K562 (cell line): ENCODE data around the gene KRT81. TPM values are rescaled to one million over a fixed set of nuclear protein-coding genes. Genes with fewer than 3 reads are reported as not detected.

Source experiments
- ATAC-seq: fragments of 200-7000 bp; cut with Tn5 transposase; 3 replicates; pipeline ENCODE4 v1.9.1; 2020; ENCODE audit warnings: moderate library complexity
- BruUV-seq: library from RNA; stranded (reverse); fragments of 400-500 nt; replicated peaks from 2 replicates; lab custom pipeline; 2021; lab: Mats Ljungman, UMichigan
- CTCF ChIA-PET: fragments of 300-600 bp; formaldehyde crosslinking; extraction: SDS; loops from one replicate; lab custom pipeline; 2021; ENCODE audit warnings: low intra/inter-chr PET ratio; lab: Yijun Ruan, JAX
- POLR2A ChIA-PET: fragments of 300-600, 350-650 bp; sonication (Branson Sonifier 250); formaldehyde crosslinking; extraction: SDS; loops from one replicate; lab custom pipeline; 2021; ENCODE audit warnings: antibody characterized with exemption, inconsistent platforms; lab: Yijun Ruan, JAX
- DNase-seq, 4 experiments: peaks; one replicate each; pipeline versions ENCODE4 v3.0.0 to v3.0.0-alpha.2; 2011 to 2018; ENCODE audit warnings: low spot score in 3 of 4, mixed read lengths in 3 of 4; ENCODE audit errors: extremely low read depth in 1 of 4
- FAIRE-seq: peaks from 2 replicates; lab custom pipeline; 2011; peaks lifted over from hg19 to GRCh38; lab: Jason Lieb, UNC
- H2AFZ ChIP-seq: 2 replicates; pipeline ENCODE4 v1.6.0; 2011; ENCODE audit warnings: low read depth, low read length, control low read depth, inconsistent platforms
- H3K27ac ChIP-seq: fragments of 200-600 bp; 3 replicates; pipeline ENCODE4 v1.8.0; 2011; ENCODE audit warnings: low read depth, mild to moderate bottlenecking, control low read depth, inconsistent platforms, low read length, moderate library complexity, mixed read lengths; ENCODE audit errors: extremely low read depth
- H3K27me3 ChIP-seq, 2 experiments: fragments of 300-600 bp in 1 of 2; 2 replicates in 1 of 2; 3 replicates in 1 of 2; pipeline versions ENCODE4 v1.6.0 to v1.8.0; 2011; ENCODE audit warnings: inconsistent platforms in 2 of 2, low read length in 2 of 2, mild to moderate bottlenecking in 1 of 2, mixed read lengths in 1 of 2, moderate library complexity in 1 of 2; ENCODE audit not compliant: control insufficient read depth in 2 of 2, insufficient read depth in 2 of 2
- H3K36me3 ChIP-seq: fragments of 300-600 bp; 3 replicates; pipeline ENCODE4 v1.8.0; 2011; ENCODE audit warnings: mild to moderate bottlenecking, low read length, inconsistent platforms; ENCODE audit not compliant: control insufficient read depth, insufficient read depth
- H3K4me1 ChIP-seq, 2 experiments: fragments of 200-600 bp in 1 of 2; replicated peaks in 1 of 2; 2 replicates in 1 of 2; 3 replicates in 1 of 2; pipeline versions ENCODE4 v1.5.1 to v1.8.0; 2011; ENCODE audit warnings: inconsistent platforms in 2 of 2, low read length in 2 of 2, mild to moderate bottlenecking in 1 of 2, mixed read lengths in 1 of 2, moderate library complexity in 1 of 2; ENCODE audit not compliant: control insufficient read depth in 2 of 2, insufficient read depth in 2 of 2
- H3K4me2 ChIP-seq: 2 replicates; pipeline ENCODE4 v1.6.1; 2011; ENCODE audit warnings: low read length, control low read depth, inconsistent platforms, mixed read lengths; ENCODE audit not compliant: insufficient read depth
- H3K4me3 ChIP-seq: fragments of 200-600 bp; sonication (generic), shearing (Covaris generic); 2 replicates; pipeline ENCODE4 v1.5.1; 2016; ENCODE audit warnings: control low read depth, inconsistent platforms
- H3K79me2 ChIP-seq: fragments of 200-600 bp; 3 replicates; pipeline ENCODE4 v1.8.0; 2011; ENCODE audit warnings: low read length, inconsistent platforms; ENCODE audit not compliant: control insufficient read depth, insufficient read depth
- H3K9ac ChIP-seq, 2 experiments: 2 replicates each; pipeline versions ENCODE4 v1.6.0 to v1.6.1; 2011; ENCODE audit warnings: low read depth in 2 of 2, low read length in 2 of 2, control low read depth in 1 of 2, inconsistent platforms in 1 of 2, mild to moderate bottlenecking in 1 of 2, mixed read lengths in 1 of 2; ENCODE audit not compliant: insufficient read depth in 1 of 2
- H3K9me1 ChIP-seq: one replicate; pipeline ENCODE4 v1.6.0; 2011; ENCODE audit warnings: inconsistent platforms, mild to moderate bottlenecking, low read length, moderate library complexity; ENCODE audit not compliant: control insufficient read depth, insufficient read depth
- H3K9me3 ChIP-seq: replicated peaks from 2 replicates; pipeline ENCODE4 v1.5.1; 2011; ENCODE audit warnings: low read depth, low read length, inconsistent platforms; ENCODE audit not compliant: control insufficient read depth, insufficient read depth
- H4K20me1 ChIP-seq: replicated peaks from 2 replicates; pipeline ENCODE4 v1.6.1; 2011; ENCODE audit warnings: low read length, inconsistent platforms, mixed read lengths; ENCODE audit not compliant: control insufficient read depth, insufficient read depth
- COPS2 ChIP-seq: fragments of 450-650 bp; conservative IDR thresholded peaks from 2 replicates; pipeline ENCODE4 v1.6.1; 2016; ENCODE audit warnings: mild to moderate bottlenecking, moderate library complexity
- DMBX1 ChIP-seq: fragments of 250-450 bp; sonication (Bioruptor Pico); IDR thresholded peaks from 2 replicates; pipeline ENCODE4 v1.8.0; 2022; ENCODE audit warnings: inconsistent platforms, mild to moderate bottlenecking, moderate library complexity, borderline replicate concordance
- ELF2 ChIP-seq: fragments of 250-450 bp; sonication (Bioruptor Pico); IDR thresholded peaks from 2 replicates; pipeline ENCODE4 v1.5.0; 2021; ENCODE audit warnings: mild to moderate bottlenecking
- GABPB2 ChIP-seq: fragments of 250-450 bp; sonication (Bioruptor Pico); conservative IDR thresholded peaks from 2 replicates; pipeline ENCODE4 v1.5.1; 2021; ENCODE audit warnings: mild to moderate bottlenecking
- KDM2B ChIP-seq: fragments of 250-450 bp; sonication (Bioruptor Pico); IDR thresholded peaks from 2 replicates; pipeline ENCODE4 v1.8.0; 2021; ENCODE audit warnings: mild to moderate bottlenecking, moderate library complexity
- NCOA6 ChIP-seq: fragments of 450-650 bp; IDR thresholded peaks from 2 replicates; pipeline ENCODE4 v1.6.1; 2017; ENCODE audit warnings: mild to moderate bottlenecking
- NFYB ChIP-seq: IDR thresholded peaks from 2 replicates; pipeline ENCODE4 v1.6.1; 2011; ENCODE audit warnings: mild to moderate bottlenecking, moderate library complexity; ENCODE audit not compliant: insufficient read length; ENCODE audit errors: extremely low read depth
- NRF1 ChIP-seq, 2 experiments: fragments of 450-650 bp; IDR thresholded peaks in 1 of 2; conservative IDR thresholded peaks in 1 of 2; 2 replicates each; pipeline ENCODE4 v1.6.1; 2014; ENCODE audit warnings: mild to moderate bottlenecking in 2 of 2
- RFX7 ChIP-seq: fragments of 250-450 bp; sonication (Bioruptor Pico); IDR thresholded peaks from 2 replicates; pipeline ENCODE4 v1.5.1; 2021; ENCODE audit warnings: mild to moderate bottlenecking
- SOX6 ChIP-seq: fragments of 450-650 bp; IDR thresholded peaks from 2 replicates; pipeline ENCODE4 v1.6.1; 2014; ENCODE audit warnings: mild to moderate bottlenecking
- TAF15 ChIP-seq: fragments of 200-400 bp; formaldehyde crosslinking; IDR thresholded peaks from 2 replicates; pipeline ENCODE4 v1.6.1; 2017; ENCODE audit warnings: mild to moderate bottlenecking, low read depth, low read length, moderate library complexity
- XRCC3 ChIP-seq: fragments of 450-650 bp; IDR thresholded peaks from 2 replicates; pipeline ENCODE4 v1.6.1; 2017; ENCODE audit warnings: mild to moderate bottlenecking, moderate library complexity
- ZBTB12 ChIP-seq: fragments of 250-450 bp; sonication (Bioruptor Pico); IDR thresholded peaks from 2 replicates; pipeline ENCODE4 v1.4.0; 2020
- ZFPM2 ChIP-seq: fragments of 250-450 bp; sonication (Bioruptor Pico); IDR thresholded peaks from 2 replicates; pipeline ENCODE4 v1.5.1; 2022; ENCODE audit warnings: mild to moderate bottlenecking
- ZNF282 ChIP-seq: sonication (generic); formaldehyde crosslinking; IDR thresholded peaks from 2 replicates; pipeline ENCODE4 v1.8.1; 2023; ENCODE audit warnings: missing genetic modification reagents
- WGBS: fragments of 100-300 bp; shearing (Covaris generic); methylation state at CpG from one replicate; pipeline ENCODE4 v1.1.6; 2016; ENCODE audit warnings: low coverage, mixed read lengths; ENCODE audit not compliant: insufficient coverage; ENCODE audit errors: missing lambda C conversion rate; 5-methylcytosine and 5-hydroxymethylcytosine counted together
- in situ Hi-C: fragments of 300-500 bp; cut with MboI; formaldehyde crosslinking; loops from 4 replicates; pipeline ENCODE4 v1.15.0; 2018; ENCODE audit warnings: inconsistent platforms, mixed read lengths
- intact Hi-C: fragments of 100-400 bp; cut with micrococcal nuclease; formaldehyde crosslinking; loops from 2 replicates; pipeline ENCODE4 v1.14.2; 2022
- polyA plus RNA-seq, 8 experiments: library from polyadenylated mRNA; depleted of rRNA in 4 of 8; stranded (reverse) in 5 of 8; unstranded in 3 of 8; fragments of >200 nt; fragmentation: Nextera tagmentation in 2 of 8; fragmentation: Illumina TruSeq in 1 of 8; extraction: Ambion mirVana in 2 of 8; extraction: Trizol in 1 of 8; gene quantifications; 2 replicates each; pipeline versions ENCODE4 v1.2.1 to v1.2.3, GENCODE V29; 2011 to 2014; ENCODE audit warnings: inconsistent platforms in 1 of 8, missing spikeins in 1 of 8
- total RNA-seq, 7 experiments: library from RNA; depleted of rRNA in 6 of 7; stranded (reverse); fragments of >200 nt in 6 of 7; fragmentation: Illumina TruSeq in 2 of 7; extraction: Trizol in 2 of 7; gene quantifications; 2 replicates each; pipeline versions ENCODE4 v1.2.1 to v1.2.3, GENCODE V29; 2011 to 2021; ENCODE audit warnings: low replicate concordance in 1 of 7
- TF ChIP-seq, protein P1 (sequence below): sonication (generic); formaldehyde crosslinking; IDR thresholded peaks from 2 replicates; pipeline ENCODE4 v1.8.0; 2022; ENCODE audit warnings: missing genetic modification reagents, mild to moderate bottlenecking, borderline replicate concordance
- TF ChIP-seq, protein P2 (sequence below): fragments of 250-450 bp; sonication (Bioruptor Pico); IDR thresholded peaks from 2 replicates; pipeline ENCODE4 v1.5.0; 2021
- TF ChIP-seq, protein P3 (sequence below): fragments of 450-650 bp; IDR thresholded peaks from 2 replicates; pipeline ENCODE4 v1.6.1; 2016; ENCODE audit warnings: mild to moderate bottlenecking

The KRT81 gene
- total and polyA plus RNA-seq, 9 of the 15 experiments (the other 6 are each of a cell fraction or from before 2014, with no cell fraction given) = 0.27 TPM; not detected in 8

DNA sequence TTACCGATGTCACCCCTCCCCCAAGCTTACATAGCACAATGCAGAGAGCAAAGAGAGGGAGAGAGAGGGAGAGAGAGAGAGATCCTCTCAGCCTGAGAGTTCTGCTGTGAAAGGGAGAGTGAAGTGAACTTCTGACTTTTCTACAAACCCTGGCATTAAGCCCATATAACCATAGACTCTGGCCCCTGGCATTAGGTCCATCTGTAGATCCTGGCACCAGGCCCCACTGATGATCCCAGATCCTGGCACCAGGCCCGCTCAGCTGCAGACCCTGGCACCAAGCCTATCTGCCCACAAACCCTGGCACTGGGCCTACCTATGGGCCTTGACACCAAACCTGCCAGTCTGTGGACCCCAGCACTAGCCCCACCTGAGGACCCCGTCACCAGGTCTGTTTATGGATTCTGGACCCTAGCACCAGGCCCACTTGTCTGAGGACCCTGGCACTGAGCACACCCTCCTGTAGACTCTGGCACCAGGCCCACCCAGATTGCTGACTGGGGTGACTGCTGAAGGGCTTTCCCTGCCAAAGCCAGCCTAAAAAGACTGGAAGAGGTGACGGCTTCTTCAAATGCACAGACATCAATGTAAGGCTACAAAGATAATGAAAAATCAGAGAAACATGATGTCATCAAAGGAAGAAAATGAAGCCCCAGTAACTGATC, 44.4 kb upstream of the KRT81 start:
- Histone ChIP-seq H3K79me2 (no peaks in the 10 kb centered on the region), H4K20me1 (no peaks in the 10 kb centered on the region), H3K4me3 (no peak overlapping the region), H3K9ac (no peak overlapping the region), H3K27me3 (peaks cover 0 to 12% of the 10 kb centered on the region in 2 experiments; a peak in 1 of 5 replicates), H3K4me2 (no peak overlapping the region), H3K4me1 (no peaks in the 10 kb centered on the region), H2AFZ (no peak overlapping the region), H3K9me3 (no peaks in the 10 kb centered on the region), H3K36me3 (no peaks in the 10 kb centered on the region), H3K27ac (no peak overlapping the region), H3K9me1 (no peaks in the 10 kb centered on the region)
- TF ChIP-seq NFYB (no peak), RFX7 (CRISPR knock-in tag) (no peak), SOX6 (no peak), NRF1 (conservative IDR thresholded peaks at IDR 0.05 in 1 of 2, IDR thresholded peaks at IDR 0.05 in 1 of 2) (no peak), ZNF282 (CRISPR knock-in tag) (no peak), XRCC3 (no peak), TAF15 (no peak), NCOA6 (no peak), ZBTB12 (CRISPR knock-in tag) (no peak), KDM2B (CRISPR knock-in tag) (no peak), ZFPM2 (CRISPR knock-in tag) (no peak), DMBX1 (CRISPR knock-in tag) (no peak), COPS2 (no peak), GABPB2 (CRISPR knock-in tag) (no peak), ELF2 (CRISPR knock-in tag) (no peak)
- TF ChIP-seq, protein P1, sequence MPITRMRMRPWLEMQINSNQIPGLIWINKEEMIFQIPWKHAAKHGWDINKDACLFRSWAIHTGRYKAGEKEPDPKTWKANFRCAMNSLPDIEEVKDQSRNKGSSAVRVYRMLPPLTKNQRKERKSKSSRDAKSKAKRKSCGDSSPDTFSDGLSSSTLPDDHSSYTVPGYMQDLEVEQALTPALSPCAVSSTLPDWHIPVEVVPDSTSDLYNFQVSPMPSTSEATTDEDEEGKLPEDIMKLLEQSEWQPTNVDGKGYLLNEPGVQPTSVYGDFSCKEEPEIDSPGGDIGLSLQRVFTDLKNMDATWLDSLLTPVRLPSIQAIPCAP (CRISPR knock-in tag) = no peak
- TF ChIP-seq, protein P2, sequence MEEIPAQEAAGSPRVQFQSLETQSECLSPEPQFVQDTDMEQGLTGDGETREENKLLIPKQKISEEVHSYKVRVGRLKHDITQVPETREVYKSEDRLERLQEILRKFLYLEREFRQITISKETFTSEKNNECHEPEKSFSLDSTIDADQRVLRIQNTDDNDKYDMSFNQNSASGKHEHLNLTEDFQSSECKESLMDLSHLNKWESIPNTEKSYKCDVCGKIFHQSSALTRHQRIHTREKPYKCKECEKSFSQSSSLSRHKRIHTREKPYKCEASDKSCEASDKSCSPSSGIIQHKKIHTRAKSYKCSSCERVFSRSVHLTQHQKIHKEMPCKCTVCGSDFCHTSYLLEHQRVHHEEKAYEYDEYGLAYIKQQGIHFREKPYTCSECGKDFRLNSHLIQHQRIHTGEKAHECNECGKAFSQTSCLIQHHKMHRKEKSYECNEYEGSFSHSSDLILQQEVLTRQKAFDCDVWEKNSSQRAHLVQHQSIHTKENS = no peak
- TF ChIP-seq, protein P3, sequence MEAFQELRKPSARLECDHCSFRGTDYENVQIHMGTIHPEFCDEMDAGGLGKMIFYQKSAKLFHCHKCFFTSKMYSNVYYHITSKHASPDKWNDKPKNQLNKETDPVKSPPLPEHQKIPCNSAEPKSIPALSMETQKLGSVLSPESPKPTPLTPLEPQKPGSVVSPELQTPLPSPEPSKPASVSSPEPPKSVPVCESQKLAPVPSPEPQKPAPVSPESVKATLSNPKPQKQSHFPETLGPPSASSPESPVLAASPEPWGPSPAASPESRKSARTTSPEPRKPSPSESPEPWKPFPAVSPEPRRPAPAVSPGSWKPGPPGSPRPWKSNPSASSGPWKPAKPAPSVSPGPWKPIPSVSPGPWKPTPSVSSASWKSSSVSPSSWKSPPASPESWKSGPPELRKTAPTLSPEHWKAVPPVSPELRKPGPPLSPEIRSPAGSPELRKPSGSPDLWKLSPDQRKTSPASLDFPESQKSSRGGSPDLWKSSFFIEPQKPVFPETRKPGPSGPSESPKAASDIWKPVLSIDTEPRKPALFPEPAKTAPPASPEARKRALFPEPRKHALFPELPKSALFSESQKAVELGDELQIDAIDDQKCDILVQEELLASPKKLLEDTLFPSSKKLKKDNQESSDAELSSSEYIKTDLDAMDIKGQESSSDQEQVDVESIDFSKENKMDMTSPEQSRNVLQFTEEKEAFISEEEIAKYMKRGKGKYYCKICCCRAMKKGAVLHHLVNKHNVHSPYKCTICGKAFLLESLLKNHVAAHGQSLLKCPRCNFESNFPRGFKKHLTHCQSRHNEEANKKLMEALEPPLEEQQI = no peak
- no TSS peak for BruUV-seq
- no peak for ATAC-seq
- CTCF ChIA-PET = no interaction called here
- intact Hi-C loops = no loop called here
- POLR2A ChIA-PET = no interaction called here
- no peak for DNase-seq
- in situ Hi-C loops = no loop called here
- 2% methylated on average over 4 of the region's 4 CpGs for WGBS
- no peak for FAIRE-seq
